Transverse colon (tissue), 4 donors: ENCODE data around the gene PTPRN2.

Source experiments
- CTCF ChIP-seq, 5 experiments: fragments of 200-600 bp in 3 of 5; fragments of 450-650 bp in 2 of 5; sonication (generic) in 3 of 5; IDR thresholded peaks; 1 replicate in 2 of 5; 2 replicates in 3 of 5; pipeline ENCODE4 v1.5.1; 2016 to 2017; ENCODE audit warnings: antibody characterized with exemption in 5 of 5, inconsistent platforms in 3 of 5, mild to moderate bottlenecking in 2 of 5, moderate library complexity in 1 of 5
- POLR2AphosphoS5 ChIP-seq, 3 donors: sonication (generic); formaldehyde crosslinking; IDR thresholded peaks; one replicate each; pipeline ENCODE4 v1.6.1; 2016; ENCODE audit warnings: antibody characterized with exemption in 3 of 3

DNA sequence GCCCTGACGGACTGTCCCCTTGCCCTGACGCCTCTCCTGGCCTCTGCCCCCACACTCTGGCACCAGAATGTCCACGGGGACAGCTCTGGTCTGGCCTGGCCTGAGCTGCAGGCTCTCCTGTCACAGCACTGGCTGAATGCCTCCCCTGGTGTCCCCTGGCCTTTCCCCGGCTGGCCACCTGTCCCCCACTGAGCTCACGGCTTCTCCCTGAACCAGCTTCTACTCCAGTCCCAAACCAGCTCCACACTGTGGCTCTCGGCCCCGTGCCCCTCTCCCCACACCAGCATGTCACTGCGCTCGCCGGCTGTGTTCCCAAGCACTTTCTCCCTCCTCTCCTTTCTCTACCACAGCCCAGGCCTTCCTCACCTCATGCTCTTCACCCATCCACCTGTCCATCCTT, 864.4 kb downstream of the PTPRN2 start:
- TF ChIP-seq CTCF (IDR thresholded peaks at IDR 0.05): no peak
- no peak for TF ChIP-seq POLR2AphosphoS5 (IDR thresholded peaks at IDR 0.05)
